ENCODE measurements around the gene OPRM1. TPM values are rescaled to one million over a fixed set of nuclear protein-coding genes. Genes with fewer than 3 reads are reported as not detected.

OPRM1 gene
- total RNA-seq, 3 donors from 2014 or later: not detected

DNA sequence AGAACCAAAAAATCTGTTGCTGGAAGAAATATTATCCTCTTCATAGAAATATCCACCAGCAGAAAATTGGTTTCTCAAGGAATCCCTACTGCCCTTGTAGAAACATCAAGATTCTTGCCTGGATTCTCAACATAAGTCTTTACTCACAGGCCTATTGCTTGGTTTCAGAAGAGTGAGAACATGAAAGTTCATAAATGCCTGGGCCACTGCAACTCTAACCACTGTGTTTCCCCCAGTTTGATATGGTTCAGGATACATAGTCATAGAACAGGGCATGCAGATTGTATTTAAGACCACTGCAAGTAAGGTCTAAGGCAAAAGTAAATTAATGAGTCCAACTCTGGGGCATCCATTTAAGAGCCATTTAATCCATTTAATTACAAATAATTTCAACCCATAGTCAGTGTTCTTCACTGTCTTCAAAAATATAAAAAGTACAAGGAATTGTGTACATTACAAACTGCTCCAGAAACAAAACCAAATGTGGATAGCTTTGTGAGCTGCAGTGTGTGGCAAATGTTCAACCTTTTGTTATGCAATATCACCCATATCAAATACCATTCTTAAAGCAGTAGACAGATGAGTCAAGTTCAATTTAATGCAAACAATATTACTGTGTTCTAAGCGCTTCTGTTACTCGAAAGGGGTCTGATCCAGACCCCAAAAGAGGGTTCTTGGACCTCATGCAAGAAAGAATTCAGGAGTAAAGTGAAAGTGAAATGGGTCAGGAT is 83.3 kb downstream of the OPRM1 start:
- TF ChIP-seq CTCF (IDR thresholded peaks at IDR 0.05) (no peak), POLR2AphosphoS5 (IDR thresholded peaks at IDR 0.05) (no peak), POLR2A (IDR thresholded peaks at IDR 0.05) (no peak)
- no peaks in the 10 kb centered on the region for H3K36me3 ChIP-seq
- peaks cover 0 to 9% of the 10 kb centered on the region in 2 donors for H3K9me3 ChIP-seq
- no peak for DNase-seq (ENCODE audit: low spot score in 2 of 2)
- no peak overlapping the region for H3K4me3 ChIP-seq
- no peaks in the 10 kb centered on the region for H3K4me1 ChIP-seq
- intact Hi-C loops (cut with DNase I; ENCODE audit: low total_unique reads): no loop called here
- H3K27ac ChIP-seq: no peak overlapping the region
- H3K27me3 ChIP-seq: no peaks in the 10 kb centered on the region

DNA sequence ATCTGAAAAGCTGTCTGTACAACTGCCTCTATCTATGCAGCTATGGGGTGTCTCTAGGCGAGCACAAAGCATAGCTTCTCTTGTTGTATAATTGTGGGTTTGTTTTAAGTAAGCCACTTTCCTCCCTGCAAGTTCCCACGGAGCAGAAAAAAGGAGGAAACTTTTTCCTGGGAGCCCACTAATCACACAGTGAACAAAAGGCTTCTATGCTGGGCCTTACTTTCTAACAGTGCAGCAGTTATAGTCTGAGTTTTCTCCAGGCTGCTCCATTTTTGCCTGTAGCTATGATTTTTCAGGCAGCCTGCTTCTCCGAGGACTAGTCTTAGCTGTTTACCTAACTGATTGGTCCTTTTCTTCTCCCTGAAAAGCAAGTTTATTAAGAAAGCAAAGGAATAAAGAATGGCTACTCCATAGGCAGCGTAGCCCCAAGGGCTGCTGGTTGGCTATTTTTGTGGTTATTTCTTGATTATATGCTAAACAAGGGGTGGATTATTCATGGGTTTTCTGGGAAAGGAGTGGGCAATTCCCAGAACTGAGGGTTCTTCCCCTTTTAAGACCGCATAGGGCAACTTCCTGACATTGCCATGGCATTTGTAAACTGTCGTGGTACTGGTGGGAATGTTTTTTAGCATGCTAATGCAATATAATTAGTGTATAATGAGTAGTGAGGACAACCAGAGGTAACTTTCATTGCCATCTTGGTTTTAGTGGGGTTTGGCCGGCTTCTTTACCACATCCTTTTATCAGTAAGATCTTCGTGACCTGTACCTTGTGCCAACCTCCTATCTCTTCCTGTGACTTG is 84.3 kb downstream of the OPRM1 start:
- Histone ChIP-seq H3K36me3 (no peaks in the 10 kb centered on the region), H3K27ac (no peak overlapping the region), H3K4me3 (no peak overlapping the region), H3K27me3 (no peaks in the 10 kb centered on the region), H3K9me3 (peaks cover 0 to 9% of the 10 kb centered on the region in 2 donors), H3K4me1 (no peaks in the 10 kb centered on the region)
- TF ChIP-seq CTCF (IDR thresholded peaks at IDR 0.05) (no peak), POLR2A (IDR thresholded peaks at IDR 0.05) (no peak), POLR2AphosphoS5 (IDR thresholded peaks at IDR 0.05) (no peak)
- intact Hi-C loops (cut with DNase I; ENCODE audit: low total_unique reads): no loop called here
- DNase-seq (ENCODE audit: low spot score in 2 of 2): no peak

GRCh38 chr6:154125421-154125820 is 86.4 kb downstream of the OPRM1 start:
- TF ChIP-seq POLR2AphosphoS5 (IDR thresholded peaks at IDR 0.05) (no peak), CTCF (IDR thresholded peaks at IDR 0.05) (no peak), POLR2A (IDR thresholded peaks at IDR 0.05) (no peak)
- no peaks in the 10 kb centered on the region for H3K27me3 ChIP-seq
- H3K9me3 ChIP-seq: peaks cover 0 to 9% of the 10 kb centered on the region in 2 donors
- H3K27ac ChIP-seq: no peak overlapping the region
- no peak overlapping the region for H3K4me3 ChIP-seq
- DNase-seq (ENCODE audit: low spot score in 2 of 2): no peak
- H3K4me1 ChIP-seq: no peaks in the 10 kb centered on the region
- intact Hi-C loops (cut with DNase I; ENCODE audit: low total_unique reads): no loop called here
- no peaks in the 10 kb centered on the region for H3K36me3 ChIP-seq

DNA sequence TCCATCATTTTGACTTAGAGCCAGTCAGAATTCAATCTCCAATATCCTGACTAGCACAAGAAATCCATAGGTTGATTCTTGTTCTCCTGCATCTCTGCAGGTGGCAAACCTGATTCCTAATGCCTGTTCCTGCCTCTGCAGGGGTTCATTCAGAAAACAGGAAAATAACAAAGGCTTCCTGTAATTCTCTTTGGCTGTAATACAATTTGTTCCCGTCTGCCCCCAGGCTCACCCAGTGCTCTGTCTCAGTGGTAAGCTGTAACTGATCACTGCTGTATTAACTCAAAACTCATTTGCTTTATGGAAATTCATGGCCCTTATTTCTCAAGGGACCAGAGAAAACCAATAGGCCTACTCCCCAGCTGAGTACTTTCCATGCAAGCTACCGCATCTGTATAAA is 88.6 kb downstream of the OPRM1 start:
- Histone ChIP-seq H3K36me3 (no peaks in the 10 kb centered on the region), H3K4me1 (no peaks in the 10 kb centered on the region), H3K27me3 (no peaks in the 10 kb centered on the region), H3K9me3 (peaks cover 0 to 2% of the 10 kb centered on the region in 2 donors), H3K27ac (no peak overlapping the region), H3K4me3 (no peak overlapping the region)
- DNase-seq (ENCODE audit: low spot score in 2 of 2): no peak
- intact Hi-C loops (cut with DNase I; ENCODE audit: low total_unique reads): no loop called here
- TF ChIP-seq CTCF (IDR thresholded peaks at IDR 0.05): no peak
- no peak for TF ChIP-seq POLR2A (IDR thresholded peaks at IDR 0.05)
- no peak for TF ChIP-seq POLR2AphosphoS5 (IDR thresholded peaks at IDR 0.05)

Measured in breast epithelium (tissue), 4 donors.